SK-N-SH treated with all-trans-retinoic acid at 6 μM for 48 hours (cell line): ENCODE results near the gene KCTD14.
A peak's percentile ranks its signal among the peaks of the same experiment; 100 is the strongest.

Experiments used
- PATZ1 ChIP-seq: fragments of 250-450 bp; sonication (Bioruptor Pico); IDR thresholded peaks from 2 replicates; pipeline ENCODE4 v1.8.0; 2020; ENCODE audit warnings: mild to moderate bottlenecking, moderate library complexity, borderline replicate concordance
- TOX ChIP-seq: fragments of 250-450 bp; sonication (Bioruptor Pico); IDR thresholded peaks from 2 replicates; pipeline ENCODE4 v1.8.0; 2021; ENCODE audit warnings: mild to moderate bottlenecking, moderate library complexity, borderline replicate concordance
- ZFP3 ChIP-seq: fragments of 250-450 bp; sonication (Bioruptor Pico); IDR thresholded peaks from 2 replicates; pipeline ENCODE4 v1.5.0; 2020; ENCODE audit warnings: mild to moderate bottlenecking, moderate library complexity

GRCh38 chr11:78067704-78068103 lies 44.6 kb upstream of the KCTD14 start:
- TF ChIP-seq PATZ1 (CRISPR knock-in tag) (0 out of 2 replicates have a peak, but pooled peaks have one; percentile 13), TOX (CRISPR knock-in tag) (no peak), ZFP3 (CRISPR knock-in tag) (no peak)
